Fibroblast of lung (primary cell): Measurements from ENCODE around the gene TPMT. TPM values are rescaled to one million over a fixed set of nuclear protein-coding genes. Genes with fewer than 3 reads are reported as not detected.

ENCODE experiments used
- DNase-seq, 2 donors: peaks; one replicate each; pipeline versions ENCODE4 v3.0.0 to v3.0.0-alpha.2; 2010; ENCODE audit warnings: low read depth in 2 of 2
- H2AFZ ChIP-seq: 2 replicates; pipeline ENCODE4 v1.5.1; 2012; ENCODE audit warnings: low read length, control low read depth, inconsistent platforms
- H3K27ac ChIP-seq: 2 replicates; pipeline ENCODE4 v1.5.1; 2011; ENCODE audit warnings: low read length, control low read depth; ENCODE audit not compliant: insufficient read depth
- H3K27me3 ChIP-seq: 2 replicates; pipeline ENCODE4 v1.5.1; 2011; ENCODE audit warnings: mild to moderate bottlenecking, low read length; ENCODE audit not compliant: control insufficient read depth, insufficient read depth
- H3K36me3 ChIP-seq: 2 replicates; pipeline ENCODE4 v1.5.1; 2011; ENCODE audit warnings: low read length; ENCODE audit not compliant: control insufficient read depth, insufficient read depth
- H3K4me1 ChIP-seq: 2 replicates; pipeline ENCODE4 v1.5.1; 2011; ENCODE audit warnings: low read length; ENCODE audit not compliant: control insufficient read depth, insufficient read depth; ENCODE audit errors: extremely low read depth
- H3K4me2 ChIP-seq: 2 replicates; pipeline ENCODE4 v1.5.1; 2011; ENCODE audit warnings: low read length, control low read depth; ENCODE audit not compliant: insufficient read depth; ENCODE audit errors: extremely low read depth
- H3K4me3 ChIP-seq, 4 experiments: fragments of 200-600 bp in 1 of 4; sonication (generic) in 1 of 4; replicated peaks in 1 of 4; 2 replicates each; pipeline ENCODE4 v1.5.1; 2011 to 2016; ENCODE audit warnings: low read length in 4 of 4, low read depth in 3 of 4, mild to moderate bottlenecking in 3 of 4, control low read depth in 2 of 4, inconsistent platforms in 1 of 4, mixed read lengths in 1 of 4; ENCODE audit not compliant: insufficient read depth in 1 of 4; ENCODE audit errors: control extremely low read depth in 1 of 4
- H3K79me2 ChIP-seq: 2 replicates; pipeline ENCODE4 v1.5.1; 2012; ENCODE audit warnings: mild to moderate bottlenecking, low read length, inconsistent platforms; ENCODE audit not compliant: control insufficient read depth, insufficient read depth
- H3K9ac ChIP-seq: 2 replicates; pipeline ENCODE4 v1.5.1; 2011; ENCODE audit warnings: mild to moderate bottlenecking, low read length, control low read depth; ENCODE audit not compliant: insufficient read depth
- H3K9me3 ChIP-seq: 2 replicates; pipeline ENCODE4 v1.5.1; 2012; ENCODE audit warnings: low read depth, low read length; ENCODE audit not compliant: control insufficient read depth, insufficient read depth
- H4K20me1 ChIP-seq: 2 replicates; pipeline ENCODE4 v1.5.1; 2011; ENCODE audit warnings: low read length; ENCODE audit not compliant: control insufficient read depth, insufficient read depth; ENCODE audit errors: extremely low read depth
- EZH2 ChIP-seq: IDR thresholded peaks from 2 replicates; pipeline ENCODE4 v1.5.1; 2012; ENCODE audit warnings: low read length, control low read depth, mild to moderate bottlenecking; ENCODE audit errors: missing control alignments
- polyA plus RNA-seq, 2 donors: library from polyadenylated mRNA; depleted of rRNA in 1 of 2; stranded (reverse) in 1 of 2; unstranded in 1 of 2; fragments of >200 nt; gene quantifications; 2 replicates each; pipeline ENCODE4 v1.2.1, GENCODE V29; 2011 to 2012; ENCODE audit warnings: missing spikeins in 1 of 2
- total RNA-seq: library from RNA; depleted of rRNA; stranded (reverse); fragments of >200 nt; gene quantifications from 2 replicates; pipeline ENCODE4 v1.2.1, GENCODE V29; 2014
- TF ChIP-seq, protein P1 (sequence below), 2 donors: IDR thresholded peaks in 1 of 2; conservative IDR thresholded peaks in 1 of 2; 1 replicate in 1 of 2; 2 replicates in 1 of 2; pipeline ENCODE4 v1.5.1; 2011 to 2012; ENCODE audit warnings: low read length in 2 of 2, control low read depth in 1 of 2, inconsistent platforms in 1 of 2, low read depth in 1 of 2, mild to moderate bottlenecking in 1 of 2

TPMT gene
- total and polyA plus RNA-seq, 2 donors (not counting 1 experiment from before 2014, with no cell fraction given) = 17.5 to 20.2 TPM

DNA sequence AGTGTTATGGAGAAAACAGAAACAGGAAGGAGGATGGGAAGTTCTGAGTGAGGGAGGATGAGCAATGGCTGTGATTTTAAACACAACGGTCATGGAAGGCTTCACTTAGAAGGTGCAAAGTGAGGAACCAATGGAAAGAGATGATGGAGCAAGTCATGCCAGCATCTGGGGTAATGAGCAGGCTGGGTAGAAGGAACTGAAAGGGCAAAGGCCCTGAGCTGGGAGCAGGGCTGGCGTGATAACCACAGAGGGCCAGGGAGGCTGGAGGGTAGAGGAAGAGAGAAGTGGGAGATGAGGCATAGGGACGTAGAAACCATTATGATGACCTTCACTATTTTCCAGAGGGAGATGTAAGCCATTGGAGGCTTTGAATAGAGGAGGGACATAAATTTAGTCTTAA is 76.0 kb downstream of the TPMT start:
- Histone ChIP-seq H4K20me1 (no peaks in the 10 kb centered on the region), H2AFZ (no peak overlapping the region), H3K79me2 (no peaks in the 10 kb centered on the region), H3K27ac (no peak overlapping the region), H3K4me3 (no peak overlapping the region), H3K9me3 (no peaks in the 10 kb centered on the region), H3K36me3 (no peaks in the 10 kb centered on the region), H3K27me3 (no peaks in the 10 kb centered on the region), H3K4me2 (no peak overlapping the region), H3K4me1 (no peaks in the 10 kb centered on the region), H3K9ac (no peak overlapping the region)
- no peak for TF ChIP-seq EZH2
- TF ChIP-seq, protein P1, sequence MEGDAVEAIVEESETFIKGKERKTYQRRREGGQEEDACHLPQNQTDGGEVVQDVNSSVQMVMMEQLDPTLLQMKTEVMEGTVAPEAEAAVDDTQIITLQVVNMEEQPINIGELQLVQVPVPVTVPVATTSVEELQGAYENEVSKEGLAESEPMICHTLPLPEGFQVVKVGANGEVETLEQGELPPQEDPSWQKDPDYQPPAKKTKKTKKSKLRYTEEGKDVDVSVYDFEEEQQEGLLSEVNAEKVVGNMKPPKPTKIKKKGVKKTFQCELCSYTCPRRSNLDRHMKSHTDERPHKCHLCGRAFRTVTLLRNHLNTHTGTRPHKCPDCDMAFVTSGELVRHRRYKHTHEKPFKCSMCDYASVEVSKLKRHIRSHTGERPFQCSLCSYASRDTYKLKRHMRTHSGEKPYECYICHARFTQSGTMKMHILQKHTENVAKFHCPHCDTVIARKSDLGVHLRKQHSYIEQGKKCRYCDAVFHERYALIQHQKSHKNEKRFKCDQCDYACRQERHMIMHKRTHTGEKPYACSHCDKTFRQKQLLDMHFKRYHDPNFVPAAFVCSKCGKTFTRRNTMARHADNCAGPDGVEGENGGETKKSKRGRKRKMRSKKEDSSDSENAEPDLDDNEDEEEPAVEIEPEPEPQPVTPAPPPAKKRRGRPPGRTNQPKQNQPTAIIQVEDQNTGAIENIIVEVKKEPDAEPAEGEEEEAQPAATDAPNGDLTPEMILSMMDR (conservative IDR thresholded peaks at IDR 0.05 in 1 of 2, IDR thresholded peaks at IDR 0.05 in 1 of 2; ENCODE audit: low read depth in 1 of 2, low read length in 2 of 2) = no peak
- no peak for DNase-seq

Other genes starting within 250 kb of the TPMT start
- gene KIF13A, start 167.4 kb downstream of the TPMT start, total RNA-seq = 65.0 and 114 TPM in 2 replicates
- 52.3 and 55.0 TPM in 2 replicates for gene KIF13A, start 167.4 kb downstream of the TPMT start, polyA plus RNA-seq
- 3.1 and 3.5 TPM in 2 replicates for gene NHLRC1, start 32.4 kb downstream of the TPMT start, total RNA-seq
- gene NHLRC1, start 32.4 kb downstream of the TPMT start, polyA plus RNA-seq = 1.1 and 1.7 TPM in 2 replicates
- 19.5 and 26.1 TPM in 2 replicates for gene KDM1B, start 345 bp upstream of the TPMT start, total RNA-seq
- gene KDM1B, start 345 bp upstream of the TPMT start, polyA plus RNA-seq = 12.0 and 14.9 TPM in 2 replicates
- gene DEK, start 109.5 kb upstream of the TPMT start, total RNA-seq = 148 and 154 TPM in 2 replicates
- 108 TPM in 2 replicates for gene DEK, start 109.5 kb upstream of the TPMT start, polyA plus RNA-seq
- gene RNF144B, start 232.3 kb upstream of the TPMT start, total RNA-seq = 0.26 and 0.83 TPM in 2 replicates
- 0.29 and 0.61 TPM in 2 replicates for gene RNF144B, start 232.3 kb upstream of the TPMT start, polyA plus RNA-seq